Heart left ventricle (tissue), 16 donors: ENCODE measurements around the gene DOCK4. TPM values are rescaled to one million over a fixed set of nuclear protein-coding genes. Genes with fewer than 3 reads are reported as not detected.

Experiments used
- ATAC-seq, 4 donors: fragments of 200-7000 bp; cut with Tn5 transposase; one replicate each; pipeline ENCODE4 v1.9.1; 2020 to 2022; ENCODE audit warnings: moderate library complexity in 4 of 4, mild to moderate bottlenecking in 3 of 4, moderate number of reproducible peaks in 1 of 4
- DNase-seq, 5 donors: peaks; one replicate each; pipeline ENCODE4 v3.0.0-alpha.2; 2020
- H3K27ac ChIP-seq, 12 donors: fragments of 200-600 bp; sonication (generic) in 4 of 12; one replicate each; pipeline versions ENCODE4 v1.5.0 to v1.8.0; 2016 to 2022; ENCODE audit warnings: mild to moderate bottlenecking in 2 of 12
- H3K27me3 ChIP-seq, 9 donors: fragments of 200-600 bp; sonication (generic) in 2 of 9; one replicate each; pipeline versions ENCODE4 v1.5.1 to v1.8.0; 2016 to 2022; ENCODE audit warnings: mild to moderate bottlenecking in 3 of 9
- H3K36me3 ChIP-seq, 9 donors: fragments of 200-600 bp; sonication (generic) in 2 of 9; one replicate each; pipeline versions ENCODE4 v1.5.0 to v1.8.0; 2018 to 2022; ENCODE audit warnings: mild to moderate bottlenecking in 2 of 9
- H3K4me1 ChIP-seq, 12 donors: fragments of 200-600 bp; sonication (generic) in 4 of 12; one replicate each; pipeline versions ENCODE4 v1.5.0 to v1.8.0; 2016 to 2022; ENCODE audit warnings: mild to moderate bottlenecking in 3 of 12
- H3K4me3 ChIP-seq, 12 donors: fragments of 200-600 bp; sonication (generic) in 4 of 12; one replicate each; pipeline versions ENCODE4 v1.5.0 to v1.8.0; 2017 to 2022; ENCODE audit warnings: mild to moderate bottlenecking in 9 of 12, moderate library complexity in 4 of 12
- H3K9me3 ChIP-seq, 12 donors: fragments of 200-600 bp; sonication (generic) in 4 of 12; one replicate each; pipeline versions ENCODE4 v1.5.0 to v1.8.0; 2016 to 2022; ENCODE audit warnings: mild to moderate bottlenecking in 1 of 12
- CTCF ChIP-seq, 12 donors: fragments of 200-600 bp; sonication (generic) in 4 of 12; IDR thresholded peaks; one replicate each; pipeline versions ENCODE4 v1.5.0 to v1.8.0; 2018 to 2022; ENCODE audit warnings: antibody characterized with exemption in 12 of 12, mild to moderate bottlenecking in 5 of 12
- POLR2A ChIP-seq, 2 donors: fragments of 450-650 bp; IDR thresholded peaks; one replicate each; pipeline ENCODE4 v1.6.1; 2017; ENCODE audit warnings: antibody characterized with exemption in 2 of 2, mild to moderate bottlenecking in 2 of 2, moderate library complexity in 2 of 2
- WGBS, 4 donors: extraction: QIAGEN DNeasy Blood & Tissue Kit in 2 of 4; methylation state at CpG; one replicate each; pipeline versions ENCODE4 v1.1.5 to v1.1.7; 2013 to 2018; 5-methylcytosine and 5-hydroxymethylcytosine counted together
- intact Hi-C, 10 donors: fragments of 100-400 bp; cut with DNase I; formaldehyde crosslinking; loops; one replicate each; pipeline versions ENCODE4 v1.11.1 to v1.14.2; 2022
- polyA plus RNA-seq, 2 donors: library from polyadenylated mRNA; stranded (reverse); fragments of 200-250 nt; gene quantifications; one replicate each; pipeline ENCODE4 v1.2.3, GENCODE V29; 2013
- total RNA-seq, 9 donors: library from RNA; depleted of rRNA in 2 of 9; stranded (reverse); fragments of >200 nt in 2 of 9; fragmentation: NEBNext Ultra II Directional in 3 of 9; extraction: Animal tissue kit (Norgen Biotek cat#: 25700) in 3 of 9; gene quantifications; one replicate each; pipeline versions ENCODE4 v1.1.0 to v1.2.4, GENCODE V29; 2016 to 2023
- donor health status: ischemic (EF 13 %, LVEDD 7.1; RV severe dilation, severe dysfunction).
- donor health status: healthy with polysubstance abuse.
- donor health status: DM: no; HTN: yes; CAD: no.
- donor health status: DM: no; HTN: no; CAD: no.
- donor health status: ischemic (EF 25% LVEDD 6.9; RV normal size, moderate dysfunction).
- donor health status: ischemic (EF 25% LVEDD 5.7; RV mildly dilated, moderate dysfunction).
- donor health status: healthy.
- donor health status: DM: yes; HTN: yes; CAD: no.
- donor health status: ischemic (EF 35%, LVEDD 5.7; RV mildly dilated, moderate dysfunction).
- donor health status: nonischemic (EF 11% LVEDD 7.7; RV severe dilation, severe dysfunction).
- donor health status: DM: yes; HTN: yes; CAD: no.
- donor health status: PGD.
- donor health status: ischemic (EF 29% LVEDD 5.4; RV normal size, mild dysfunction).
- donor health status: nonischemic (EF 23%, LVEDD 6.1; RV moderate dilation, normal function).

DOCK4 gene
- total and polyA plus RNA-seq, 11 donors, result 5.1 to 40.8 (median 13.1) TPM

- Histone ChIP-seq H3K27me3 (no peaks in the 10 kb centered on the region), H3K4me1 (peaks cover 0 to 23% (median 6%) of the 10 kb centered on the region in 12 donors), H3K9me3 (peaks cover 0 to 4% (median 0%) of the 10 kb centered on the region in 12 donors), H3K27ac (peak overlapping the region in 1 of 12 donors; percentile 14), H3K4me3 (no peak overlapping the region), H3K36me3 (no peaks in the 10 kb centered on the region)
- intact Hi-C loops, result no loop called here
- WGBS, 4 donors, result 46 to 52% (median 48%) methylated on average over 3 of the region's 3 CpGs
- TF ChIP-seq POLR2A (IDR thresholded peaks at IDR 0.05) (no peak), CTCF (IDR thresholded peaks at IDR 0.05) (no peak)
- DNase-seq (no peak), ATAC-seq (peak in 3 of 4 donors; percentile 77 to 95 (median 87))
Measured at GRCh38 chr7:112233048-112233697, 27.0 kb upstream of the DOCK4 start.

GRCh38 chr7:112232212-112232978 is 26.2 kb upstream of the DOCK4 start:
- H3K27ac ChIP-seq, result no peak overlapping the region
- H3K36me3 ChIP-seq, result no peaks in the 10 kb centered on the region
- ATAC-seq, result no peak
- intact Hi-C loops, result no loop called here
- H3K27me3 ChIP-seq, result no peaks in the 10 kb centered on the region
- H3K9me3 ChIP-seq, result peaks cover 0 to 4% (median 0%) of the 10 kb centered on the region in 12 donors
- H3K4me1 ChIP-seq, result peaks cover 0 to 23% (median 6%) of the 10 kb centered on the region in 12 donors
- TF ChIP-seq POLR2A (IDR thresholded peaks at IDR 0.05) (no peak), CTCF (IDR thresholded peaks at IDR 0.05) (no peak)
- no peak overlapping the region for H3K4me3 ChIP-seq
- no peak for DNase-seq
- WGBS, 4 donors, result 74 to 93% (median 84%) methylated on average over 4 of the region's 4 CpGs

GRCh38 chr7:112228632-112229031 is 22.4 kb upstream of the DOCK4 start:
- no peak for ATAC-seq
- Histone ChIP-seq H3K27ac (no peak overlapping the region), H3K4me1 (peaks cover 0 to 28% (median 8%) of the 10 kb centered on the region in 12 donors), H3K27me3 (no peaks in the 10 kb centered on the region), H3K36me3 (no peaks in the 10 kb centered on the region), H3K9me3 (no peaks in the 10 kb centered on the region), H3K4me3 (no peak overlapping the region)
- TF ChIP-seq CTCF (IDR thresholded peaks at IDR 0.05), result no peak
- no peak for TF ChIP-seq POLR2A (IDR thresholded peaks at IDR 0.05)
- intact Hi-C loops, result loop anchor here in 1 of 10 donors (10.0 kb wide), 1 partner anchor 76 kb away; no protein-coding TSS in a partner anchor
- DNase-seq, result no peak
- WGBS, 4 donors, result 96 to 100% (median 96%) methylated on average over 2 of the region's 2 CpGs

- TF ChIP-seq CTCF (IDR thresholded peaks at IDR 0.05) (no peak), POLR2A (IDR thresholded peaks at IDR 0.05) (no peak)
- Histone ChIP-seq H3K4me3 (no peak overlapping the region), H3K9me3 (no peaks in the 10 kb centered on the region), H3K4me1 (peaks cover 0 to 31% (median 13%) of the 10 kb centered on the region in 12 donors), H3K36me3 (no peaks in the 10 kb centered on the region), H3K27ac (no peak overlapping the region), H3K27me3 (no peaks in the 10 kb centered on the region)
- intact Hi-C loops, result loop anchor here in 1 of 10 donors (10.0 kb wide), 1 partner anchor 78 kb away; no protein-coding TSS in a partner anchor
- no peak for ATAC-seq
- no peak for DNase-seq
- 96 to 97% (median 97%) methylated on average over 4 of the region's 4 CpGs for WGBS, 4 donors
Measured at GRCh38 chr7:112226701-112227276, 20.6 kb upstream of the DOCK4 start.
